HepG2 (cell line): Measurements from ENCODE around the gene VDR. TPM values are rescaled to one million over a fixed set of nuclear protein-coding genes. Genes with fewer than 3 reads are reported as not detected.

Experiments used
- E2F1 ChIP-seq: sonication (generic); formaldehyde crosslinking; IDR thresholded peaks from 2 replicates; pipeline ENCODE4 v1.5.0; 2020; ENCODE audit warnings: missing genetic modification reagents
- JUND ChIP-seq: sonication (generic); formaldehyde crosslinking; IDR thresholded peaks from 2 replicates; pipeline ENCODE4 v1.8.0; 2022; ENCODE audit warnings: mild to moderate bottlenecking, missing genetic modification reagents
- PTBP1 ChIP-seq: fragments of 200-400 bp; formaldehyde crosslinking; IDR thresholded peaks from 2 replicates; pipeline ENCODE4 v1.6.1; 2018; ENCODE audit warnings: low read length, low read depth; ENCODE audit not compliant: poor library complexity, severe bottlenecking
- ZBTB1 ChIP-seq: sonication (generic); formaldehyde crosslinking; IDR thresholded peaks from 2 replicates; pipeline ENCODE4 v1.4.0; 2020; ENCODE audit warnings: missing genetic modification reagents, borderline replicate concordance
- ZBTB26 ChIP-seq: IDR thresholded peaks from 2 replicates; pipeline ENCODE4 v1.6.1; 2016; ENCODE audit warnings: missing compliant biosample characterization, missing genetic modification reagents, borderline replicate concordance
- ZHX2 ChIP-seq, 2 experiments: sonication (generic) in 1 of 2; formaldehyde crosslinking in 1 of 2; IDR thresholded peaks; 2 replicates each; pipeline versions ENCODE4 v1.6.1 to v1.9.0; 2014 to 2022; ENCODE audit warnings: antibody characterized with exemption in 1 of 2, borderline replicate concordance in 1 of 2, inconsistent platforms in 1 of 2, low read depth in 1 of 2, missing genetic modification reagents in 1 of 2
- ZNF17 ChIP-seq: sonication (generic); formaldehyde crosslinking; IDR thresholded peaks from 2 replicates; pipeline ENCODE4 v1.5.0; 2020; ENCODE audit warnings: mild to moderate bottlenecking, missing genetic modification reagents
- ZNF766 ChIP-seq: sonication (generic); formaldehyde crosslinking; IDR thresholded peaks from 2 replicates; pipeline ENCODE4 v1.5.0; 2020; ENCODE audit warnings: missing genetic modification reagents, borderline replicate concordance
- polyA plus RNA-seq, 8 experiments: library from polyadenylated mRNA; depleted of rRNA in 3 of 8; stranded (reverse) in 7 of 8; unstranded in 1 of 8; fragments of >200 nt; fragmentation: Illumina TruSeq in 4 of 8; extraction: Trizol in 4 of 8; gene quantifications; 2 replicates each; pipeline versions ENCODE4 v1.2.1 to v1.2.3, GENCODE V29; 2011 to 2016; ENCODE audit warnings: low read depth in 4 of 8, missing spikeins in 1 of 8, mixed read lengths in 1 of 8; ENCODE audit not compliant: insufficient read depth in 1 of 8
- total RNA-seq, 5 experiments: library from RNA; depleted of rRNA; stranded (reverse); fragments of >200 nt; fragmentation: Illumina TruSeq; extraction: Trizol; gene quantifications; 2 replicates each; pipeline ENCODE4 v1.2.3, GENCODE V29; 2016; ENCODE audit warnings: low read depth in 1 of 5
- TF ChIP-seq, protein P1 (sequence below): sonication (generic); formaldehyde crosslinking; IDR thresholded peaks from 2 replicates; pipeline ENCODE4 v1.4.0; 2020; ENCODE audit warnings: mild to moderate bottlenecking, low read depth, missing genetic modification reagents

VDR gene
- total and polyA plus RNA-seq, 2 of the 13 experiments (the other 11 are each of a cell fraction or from before 2014, with no cell fraction given): 0.08 to 0.33 TPM

DNA sequence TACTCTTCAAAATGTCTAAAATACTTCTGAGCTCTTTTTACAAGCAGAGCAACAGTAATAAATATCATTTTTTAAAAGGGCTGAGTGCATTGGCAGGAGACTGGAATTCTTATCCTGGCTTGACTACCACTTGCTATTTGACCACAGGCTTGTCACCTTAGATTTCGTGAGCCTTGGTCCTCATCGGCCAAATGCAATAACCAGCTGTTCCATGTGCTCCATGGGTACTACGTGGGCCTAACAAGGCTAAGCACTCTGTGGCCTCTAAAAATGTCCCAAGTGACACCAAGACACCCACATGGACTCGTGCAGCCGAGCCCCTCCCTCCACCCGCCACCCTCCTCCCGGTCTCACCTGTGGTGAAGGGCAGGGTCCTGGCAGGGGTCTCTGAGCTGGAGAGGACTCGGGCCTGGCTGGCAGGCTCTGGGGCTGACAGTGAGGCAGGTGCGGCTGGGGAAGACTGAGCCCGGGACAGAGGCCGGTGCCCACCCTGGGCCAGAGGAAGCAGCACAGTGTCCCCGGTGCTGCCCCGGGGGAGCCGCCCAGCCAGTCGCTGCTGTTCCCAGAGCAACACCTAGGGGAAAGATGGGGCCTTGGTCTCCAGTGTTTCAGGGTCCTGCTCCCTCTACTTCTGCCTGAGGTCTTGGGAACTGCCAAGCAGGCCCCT lies 111.6 kb downstream of the VDR start (continued):
- TF ChIP-seq ZHX2 (IDR thresholded peaks at IDR 0.05; ENCODE audit: low read depth): no peak
- no peak for TF ChIP-seq ZHX2 (CRISPR knock-in tag; IDR thresholded peaks at IDR 0.05; ENCODE audit: borderline replicate concordance)
- TF ChIP-seq JUND (CRISPR knock-in tag): no peak
- TF ChIP-seq ZNF766 (CRISPR knock-in tag): no peak
- TF ChIP-seq ZNF17: no peak
- TF ChIP-seq ZBTB26 (CRISPR knock-in tag): no peak
- TF ChIP-seq, protein P1, sequence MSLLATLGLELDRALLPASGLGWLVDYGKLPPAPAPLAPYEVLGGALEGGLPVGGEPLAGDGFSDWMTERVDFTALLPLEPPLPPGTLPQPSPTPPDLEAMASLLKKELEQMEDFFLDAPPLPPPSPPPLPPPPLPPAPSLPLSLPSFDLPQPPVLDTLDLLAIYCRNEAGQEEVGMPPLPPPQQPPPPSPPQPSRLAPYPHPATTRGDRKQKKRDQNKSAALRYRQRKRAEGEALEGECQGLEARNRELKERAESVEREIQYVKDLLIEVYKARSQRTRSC (CRISPR knock-in tag): no peak
- no peak for TF ChIP-seq ZBTB1
- no peak for TF ChIP-seq PTBP1
- no peak for TF ChIP-seq E2F1 (CRISPR knock-in tag)
